ENCODE data around the gene USP10. TPM values are rescaled to one million over a fixed set of nuclear protein-coding genes. Genes with fewer than 3 reads are reported as not detected.

Gene USP10
- total RNA-seq, result 67.0 and 67.6 TPM in 2 replicates

GRCh38 chr16:84699712-84700445, at the start of gene USP10:
USP10 (plus strand) TSS chr16:84700000; CDS start chr16:84700091, 91 bp downstream.

GRCh38 chr16:84819644-84820304, 120.0 kb downstream of the USP10 start, which contains the start of gene CRISPLD2:
CRISPLD2 (plus strand) TSS chr16:84819985; CDS start chr16:84838496, 18,511 bp downstream.

Other genes starting within 250 kb of the USP10 start
- 26.7 and 30.8 TPM in 2 replicates for gene MEAK7, start 195.3 kb upstream of the USP10 start, total RNA-seq
- gene COTL1, start 81.9 kb upstream of the USP10 start, total RNA-seq, result 109 and 154 TPM in 2 replicates
- 76.5 and 79.8 TPM in 2 replicates for gene KLHL36, start 51.5 kb upstream of the USP10 start, total RNA-seq
- gene CRISPLD2, start 120.0 kb downstream of the USP10 start, total RNA-seq, result 160 and 200 TPM in 2 replicates